Liver (tissue), 9 donors: ENCODE results near the gene ZNF133. TPM values are rescaled to one million over a fixed set of nuclear protein-coding genes. Genes with fewer than 3 reads are reported as not detected.

ENCODE experiments used
- DNase-seq: peaks from one replicate; pipeline ENCODE4 v3.0.0-alpha.2; 2017; ENCODE audit warnings: low spot score
- H3K27ac ChIP-seq, 2 donors: one replicate each; pipeline ENCODE4 v1.7.0; 2013; ENCODE audit warnings: inconsistent platforms in 2 of 2, low read length in 2 of 2, control low read depth in 1 of 2, low read depth in 1 of 2, mild to moderate bottlenecking in 1 of 2
- H3K27me3 ChIP-seq, 4 donors: one replicate each; pipeline versions ENCODE4 v1.6.1 to v1.7.0; 2013; ENCODE audit warnings: low read length in 3 of 4, inconsistent platforms in 1 of 4, mild to moderate bottlenecking in 1 of 4, moderate library complexity in 1 of 4; ENCODE audit not compliant: control insufficient read depth in 4 of 4, insufficient read depth in 4 of 4
- H3K36me3 ChIP-seq, 4 donors: one replicate each; pipeline versions ENCODE4 v1.6.1 to v1.7.0; 2013; ENCODE audit warnings: low read length in 3 of 4, mild to moderate bottlenecking in 3 of 4, low read depth in 1 of 4, moderate library complexity in 1 of 4; ENCODE audit not compliant: control insufficient read depth in 4 of 4, insufficient read depth in 3 of 4
- H3K4me1 ChIP-seq, 4 donors: one replicate each; pipeline versions ENCODE4 v1.6.1 to v1.7.0; 2013; ENCODE audit warnings: low read length in 3 of 4, mild to moderate bottlenecking in 3 of 4, moderate library complexity in 1 of 4; ENCODE audit not compliant: control insufficient read depth in 4 of 4, insufficient read depth in 4 of 4
- H3K4me3 ChIP-seq, 3 donors: one replicate each; pipeline versions ENCODE4 v1.6.1 to v1.7.0; 2013; ENCODE audit warnings: low read length in 3 of 3, control low read depth in 1 of 3, low read depth in 1 of 3, mild to moderate bottlenecking in 1 of 3
- H3K9ac ChIP-seq, 2 donors: one replicate each; pipeline ENCODE4 v1.7.0; 2013; ENCODE audit warnings: low read length in 2 of 2, mild to moderate bottlenecking in 2 of 2, moderate library complexity in 2 of 2, control low read depth in 1 of 2, low read depth in 1 of 2
- H3K9me3 ChIP-seq, 4 donors: one replicate each; pipeline versions ENCODE4 v1.6.1 to v1.7.0; 2013; ENCODE audit warnings: low read length in 3 of 4; ENCODE audit not compliant: control insufficient read depth in 4 of 4
- ATF3 ChIP-seq: IDR thresholded peaks from 2 replicates; pipeline ENCODE4 v1.6.1; 2016; ENCODE audit warnings: antibody characterized with exemption
- CTCF ChIP-seq: fragments of 150-350 bp; IDR thresholded peaks from 2 replicates; pipeline ENCODE4 v1.5.1; 2017; ENCODE audit warnings: improper control_type of control experiment, low read depth, low read length; ENCODE audit not compliant: missing input control
- EGR1 ChIP-seq, 2 donors: IDR thresholded peaks; 2 replicates each; pipeline ENCODE4 v1.6.1; 2016 to 2018; ENCODE audit warnings: antibody characterized with exemption in 2 of 2, low read depth in 2 of 2
- FOXA1 ChIP-seq: IDR thresholded peaks from 2 replicates; pipeline ENCODE4 v1.6.1; 2016; ENCODE audit warnings: antibody characterized with exemption
- FOXA2 ChIP-seq: IDR thresholded peaks from 2 replicates; pipeline ENCODE4 v1.6.1; 2016; ENCODE audit warnings: antibody characterized with exemption
- GABPA ChIP-seq, 2 donors: IDR thresholded peaks in 1 of 2; conservative IDR thresholded peaks in 1 of 2; 2 replicates each; pipeline ENCODE4 v1.6.1; 2016; ENCODE audit warnings: antibody characterized with exemption in 2 of 2, mild to moderate bottlenecking in 1 of 2, moderate library complexity in 1 of 2
- HNF4A ChIP-seq, 2 donors: conservative IDR thresholded peaks; 2 replicates each; pipeline ENCODE4 v1.6.1; 2016; ENCODE audit warnings: antibody characterized with exemption in 2 of 2, mild to moderate bottlenecking in 2 of 2
- HNF4G ChIP-seq: IDR thresholded peaks from 2 replicates; pipeline ENCODE4 v1.6.1; 2016; ENCODE audit warnings: antibody characterized with exemption
- JUND ChIP-seq, 2 donors: IDR thresholded peaks; 2 replicates each; pipeline ENCODE4 v1.6.1; 2016; ENCODE audit warnings: antibody characterized with exemption in 2 of 2
- MAX ChIP-seq: IDR thresholded peaks from 2 replicates; pipeline ENCODE4 v1.6.1; 2016; ENCODE audit warnings: antibody characterized with exemption
- NR2F2 ChIP-seq: IDR thresholded peaks from 2 replicates; pipeline ENCODE4 v1.6.1; 2016; ENCODE audit warnings: antibody characterized with exemption
- RAD21 ChIP-seq, 2 donors: IDR thresholded peaks; 2 replicates each; pipeline ENCODE4 v1.6.1; 2016; ENCODE audit warnings: antibody characterized with exemption in 2 of 2, mild to moderate bottlenecking in 2 of 2
- REST ChIP-seq: IDR thresholded peaks from 2 replicates; pipeline ENCODE4 v1.6.1; 2016; ENCODE audit warnings: antibody characterized with exemption, mild to moderate bottlenecking
- RXRA ChIP-seq, 2 donors: IDR thresholded peaks; 2 replicates each; pipeline ENCODE4 v1.6.1; 2017 to 2018; ENCODE audit warnings: antibody characterized with exemption in 2 of 2, mild to moderate bottlenecking in 1 of 2
- SP1 ChIP-seq: IDR thresholded peaks from 2 replicates; pipeline ENCODE4 v1.6.1; 2018; ENCODE audit warnings: antibody characterized with exemption, mild to moderate bottlenecking
- TAF1 ChIP-seq: conservative IDR thresholded peaks from 2 replicates; pipeline ENCODE4 v1.6.1; 2016; ENCODE audit warnings: antibody characterized with exemption, mild to moderate bottlenecking
- YY1 ChIP-seq: IDR thresholded peaks from 2 replicates; pipeline ENCODE4 v1.6.1; 2016; ENCODE audit warnings: antibody characterized with exemption, mild to moderate bottlenecking
- ZBTB33 ChIP-seq: IDR thresholded peaks from 2 replicates; pipeline ENCODE4 v1.6.1; 2016; ENCODE audit warnings: antibody characterized with exemption
- WGBS: extraction: QIAGEN DNeasy Blood & Tissue Kit; methylation state at CpG from one replicate; pipeline ENCODE4 v1.1.7; 2013; 5-methylcytosine and 5-hydroxymethylcytosine counted together
- polyA plus RNA-seq, 2 donors: library from polyadenylated mRNA; stranded (reverse) in 1 of 2; unstranded in 1 of 2; fragments of 200-250 nt in 1 of 2; fragments of >200 nt in 1 of 2; fragmentation: Nextera tagmentation in 1 of 2; extraction: Ambion mirVana in 1 of 2; gene quantifications; one replicate each; pipeline versions ENCODE4 v1.2.1 to v1.2.3, GENCODE V29; 2013 to 2015
- total RNA-seq, 2 donors: library from RNA; depleted of rRNA; stranded (reverse); fragments of >200 nt; gene quantifications; one replicate each; pipeline ENCODE4 v1.2.3, GENCODE V29; 2014
- donor health status: healthy.
- donor health status: healthy.
- donor health status: healthy.
- donor health status: healthy.
- donor health status: healthy.

Gene ZNF133
- total and polyA plus RNA-seq, 4 donors: 3.4 to 9.5 (median 6.0) TPM

GRCh38 chr20:18254615-18255014, 33.7 kb upstream of the ZNF133 start (continued):
- no peak for TF ChIP-seq MAX
- TF ChIP-seq FOXA1: no peak

- no peak for TF ChIP-seq ZBTB33
- no peak for TF ChIP-seq FOXA1
- TF ChIP-seq JUND (IDR thresholded peaks at IDR 0.05): no peak
- TF ChIP-seq RXRA (IDR thresholded peaks at IDR 0.05): no peak
- TF ChIP-seq TAF1: no peak
- TF ChIP-seq MAX: no peak
- TF ChIP-seq SP1: no peak
- H3K27me3 ChIP-seq: no peaks in the 10 kb centered on the region
- H3K4me3 ChIP-seq: no peak overlapping the region
- DNase-seq: no peak
- no peaks in the 10 kb centered on the region for H3K4me1 ChIP-seq
- H3K36me3 ChIP-seq: no peaks in the 10 kb centered on the region
- no peak overlapping the region for H3K9ac ChIP-seq
- 86% methylated on average over 1 of the region's 1 CpG for WGBS
- H3K9me3 ChIP-seq: no peaks in the 10 kb centered on the region
- no peak overlapping the region for H3K27ac ChIP-seq
Measured at GRCh38 chr20:18255526-18255925, 32.8 kb upstream of the ZNF133 start.

- no peak overlapping the region for H3K4me3 ChIP-seq
- peak; percentile 49 for DNase-seq
- no peak for TF ChIP-seq YY1
- TF ChIP-seq FOXA1: no peak
- TF ChIP-seq NR2F2: no peak
- no peak for TF ChIP-seq HNF4A (conservative IDR thresholded peaks at IDR 0.05)
- TF ChIP-seq FOXA2: no peak
- TF ChIP-seq EGR1 (IDR thresholded peaks at IDR 0.05; ENCODE audit: low read depth in 2 of 2): no peak
- TF ChIP-seq RXRA (IDR thresholded peaks at IDR 0.05): no peak
- TF ChIP-seq SP1: no peak
- TF ChIP-seq ATF3: no peak
- TF ChIP-seq RAD21 (IDR thresholded peaks at IDR 0.05): no peak
- TF ChIP-seq JUND (IDR thresholded peaks at IDR 0.05): no peak
- no peak for TF ChIP-seq GABPA (IDR thresholded peaks at IDR 0.05 in 1 of 2, conservative IDR thresholded peaks at IDR 0.05 in 1 of 2)
- TF ChIP-seq ZBTB33: no peak
- TF ChIP-seq REST: no peak
- TF ChIP-seq CTCF: no peak
- TF ChIP-seq TAF1: no peak
- TF ChIP-seq MAX: no peak
- TF ChIP-seq HNF4G: no peak
- no peaks in the 10 kb centered on the region for H3K4me1 ChIP-seq
- H3K9ac ChIP-seq: no peak overlapping the region
- WGBS: 58% methylated on average over 4 of the region's 4 CpGs
- no peak overlapping the region for H3K27ac ChIP-seq
- H3K27me3 ChIP-seq: no peaks in the 10 kb centered on the region
- H3K9me3 ChIP-seq: no peaks in the 10 kb centered on the region
- H3K36me3 ChIP-seq: no peaks in the 10 kb centered on the region
Measured at GRCh38 chr20:18256440-18257090, 31.8 kb upstream of the ZNF133 start.
